Heart right ventricle (tissue), 16 donors: ENCODE measurements around the gene CHCHD10. TPM values are rescaled to one million over a fixed set of nuclear protein-coding genes. Genes with fewer than 3 reads are reported as not detected.

Source experiments
- ATAC-seq, 8 donors: fragments of 200-7000 bp; cut with Tn5 transposase; one replicate each; pipeline ENCODE4 v1.9.1; 2020; ENCODE audit warnings: mild to moderate bottlenecking in 8 of 8, moderate library complexity in 8 of 8, moderate number of reproducible peaks in 1 of 8
- DNase-seq, 2 donors: peaks; one replicate each; pipeline ENCODE4 v3.0.0-alpha.2; 2020
- H3K27ac ChIP-seq, 10 donors: fragments of 200-600 bp; sonication (generic) in 2 of 10; one replicate each; pipeline versions ENCODE4 v1.5.0 to v1.8.0; 2020 to 2022; ENCODE audit warnings: mild to moderate bottlenecking in 3 of 10
- H3K27me3 ChIP-seq, 7 donors: fragments of 200-600 bp; one replicate each; pipeline ENCODE4 v1.8.0; 2021 to 2022; ENCODE audit warnings: mild to moderate bottlenecking in 2 of 7
- H3K36me3 ChIP-seq, 9 donors: fragments of 200-600 bp; sonication (generic) in 1 of 9; one replicate each; pipeline versions ENCODE4 v1.5.0 to v1.8.0; 2020 to 2022; ENCODE audit warnings: mild to moderate bottlenecking in 2 of 9
- H3K4me1 ChIP-seq, 9 donors: fragments of 200-600 bp; sonication (generic) in 1 of 9; one replicate each; pipeline versions ENCODE4 v1.5.0 to v1.8.0; 2020 to 2022; ENCODE audit warnings: mild to moderate bottlenecking in 4 of 9
- H3K4me3 ChIP-seq, 10 donors: fragments of 200-600 bp; sonication (generic) in 2 of 10; one replicate each; pipeline versions ENCODE4 v1.5.0 to v1.8.0; 2020 to 2022; ENCODE audit warnings: mild to moderate bottlenecking in 7 of 10, moderate library complexity in 2 of 10
- H3K9me3 ChIP-seq, 11 donors: fragments of 200-600 bp in 10 of 11; sonication (generic) in 2 of 11; one replicate each; pipeline versions ENCODE4 v1.5.0 to v1.8.0; 2013 to 2022; ENCODE audit warnings: mild to moderate bottlenecking in 2 of 11, control low read depth in 1 of 11, moderate library complexity in 1 of 11
- CTCF ChIP-seq, 9 donors: fragments of 200-600 bp; sonication (generic) in 2 of 9; IDR thresholded peaks; one replicate each; pipeline versions ENCODE4 v1.5.0 to v1.8.0; 2021 to 2022; ENCODE audit warnings: antibody characterized with exemption in 9 of 9, mild to moderate bottlenecking in 5 of 9, moderate library complexity in 1 of 9
- WGBS, 2 donors: extraction: QIAGEN DNeasy Blood & Tissue Kit; methylation state at CpG; one replicate each; pipeline ENCODE4 v1.1.7; 2013; ENCODE audit warnings: inconsistent platforms in 1 of 2; 5-methylcytosine and 5-hydroxymethylcytosine counted together
- intact Hi-C, 10 donors: fragments of 100-400 bp; cut with DNase I; formaldehyde crosslinking; loops; one replicate each; pipeline versions ENCODE4 v1.11.1 to v1.14.2; 2022
- polyA plus RNA-seq, 2 donors: library from polyadenylated mRNA; stranded (reverse); fragments of 200-250 nt; gene quantifications; one replicate each; pipeline ENCODE4 v1.2.3, GENCODE V29; 2013
- total RNA-seq, 10 donors: library from RNA; stranded (reverse); fragmentation: NEBNext Ultra II Directional in 3 of 10; extraction: Animal tissue kit (Norgen Biotek cat#: 25700) in 3 of 10; gene quantifications; one replicate each; pipeline versions ENCODE4 v1.2.1 to v1.2.4, GENCODE V29; 2021 to 2023
- donor health status: Arrhythmogenic right ventricular cardiomyopathy.
- donor health status: ischemic (EF 13 %, LVEDD 7.1; RV severe dilation, severe dysfunction).
- donor health status: healthy with polysubstance abuse.
- donor health status: DM: no; HTN: yes; CAD: no.
- donor health status: DM: no; HTN: no; CAD: no.
- donor health status: ischemic (EF 25% LVEDD 6.9; RV normal size, moderate dysfunction).
- donor health status: ischemic (EF 25% LVEDD 5.7; RV mildly dilated, moderate dysfunction).
- donor health status: healthy.
- donor health status: DM: yes; HTN: yes; CAD: no.
- donor health status: Ischemic cardiomyopathy.
- donor health status: ischemic (EF 35%, LVEDD 5.7; RV mildly dilated, moderate dysfunction).
- donor health status: nonischemic (EF 11% LVEDD 7.7; RV severe dilation, severe dysfunction).
- donor health status: DM: yes; HTN: yes; CAD: no.
- donor health status: PGD.
- donor health status: ischemic (EF 29% LVEDD 5.4; RV normal size, mild dysfunction).
- donor health status: nonischemic (EF 23%, LVEDD 6.1; RV moderate dilation, normal function).

Gene CHCHD10
- total and polyA plus RNA-seq, 12 donors, result 735 to 3,552 (median 1,056) TPM

- 62 to 70% methylated on average over 6 of the region's 6 CpGs for WGBS, 2 donors
- no peak for ATAC-seq
- H3K4me1 ChIP-seq, result peaks cover 2 to 19% (median 6%) of the 10 kb centered on the region in 9 donors
- intact Hi-C loops, result no loop called here
- no peaks in the 10 kb centered on the region for H3K27me3 ChIP-seq
- no peaks in the 10 kb centered on the region for H3K9me3 ChIP-seq
- H3K36me3 ChIP-seq, result no peaks in the 10 kb centered on the region
- no peak overlapping the region for H3K27ac ChIP-seq
- TF ChIP-seq CTCF (IDR thresholded peaks at IDR 0.05), result no peak
- H3K4me3 ChIP-seq, result no peak overlapping the region
- DNase-seq, result no peak
These were observed 12.7 kb downstream of the CHCHD10 start for GRCh38 chr22:23754980-23755636.

- H3K4me1 ChIP-seq, result peaks cover 6 to 25% (median 11%) of the 10 kb centered on the region in 9 donors
- no peak within 1 kb of the TSS for H3K27ac ChIP-seq
- WGBS, 2 donors, result 89% methylated on average over 14 of the region's 14 CpGs
- intact Hi-C loops, result no loop called here
- no peak for ATAC-seq
- no peak for DNase-seq
- H3K36me3 ChIP-seq, result no peaks in the 10 kb centered on the region
- no peaks in the 10 kb centered on the region for H3K9me3 ChIP-seq
- H3K27me3 ChIP-seq, result no peaks in the 10 kb centered on the region
- TF ChIP-seq CTCF (IDR thresholded peaks at IDR 0.05), result no peak
- H3K4me3 ChIP-seq, result no peak within 1 kb of the TSS
These were observed 13.4 kb downstream of the CHCHD10 start, which contains the start of gene VPREB3 for GRCh38 chr22:23754220-23754919. VPREB3 (minus strand) TSS chr22:23754425; CDS start chr22:23754363, 62 bp downstream.

GRCh38 chr22:23753385-23753784 lies 14.4 kb downstream of the CHCHD10 start:
- DNase-seq (no peak), ATAC-seq (no peak)
- Histone ChIP-seq H3K27ac (no peak overlapping the region), H3K4me1 (peaks cover 6 to 25% (median 12%) of the 10 kb centered on the region in 9 donors), H3K9me3 (no peaks in the 10 kb centered on the region), H3K4me3 (no peak overlapping the region), H3K27me3 (no peaks in the 10 kb centered on the region), H3K36me3 (no peaks in the 10 kb centered on the region)
- intact Hi-C loops, result no loop called here
- no peak for TF ChIP-seq CTCF (IDR thresholded peaks at IDR 0.05)
- WGBS, 2 donors, result 71 to 76% methylated on average over 2 of the region's 2 CpGs

- no peaks in the 10 kb centered on the region for H3K27me3 ChIP-seq
- WGBS, 2 donors, result 93 to 95% methylated on average over 16 of the region's 16 CpGs
- H3K27ac ChIP-seq, result no peak overlapping the region
- H3K4me1 ChIP-seq, result peaks cover 6 to 25% (median 12%) of the 10 kb centered on the region in 9 donors
- no peak overlapping the region for H3K4me3 ChIP-seq
- intact Hi-C loops, result no loop called here
- no peak for TF ChIP-seq CTCF (IDR thresholded peaks at IDR 0.05)
- no peak for DNase-seq
- no peaks in the 10 kb centered on the region for H3K36me3 ChIP-seq
- H3K9me3 ChIP-seq, result no peaks in the 10 kb centered on the region
- no peak for ATAC-seq
These were observed 15.0 kb downstream of the CHCHD10 start for GRCh38 chr22:23752750-23753149.
